ENCODE measurements around the gene ZNF559.

Gene ZNF559

GRCh38 chr19:9352505-9352904 is 28.5 kb downstream of the ZNF559 start:
- H3K9me3 ChIP-seq (ENCODE audit: severe bottlenecking), result peaks cover 2% of the 10 kb centered on the region
- no peak for TF ChIP-seq CTCF (IDR thresholded peaks at IDR 0.05; ENCODE audit: poor library complexity, severe bottlenecking)
- ATAC-seq (ENCODE audit: low read depth), result no peak
- no peak for DNase-seq (ENCODE audit: low spot score)
- no peak overlapping the region for H3K4me3 ChIP-seq (ENCODE audit: severe bottlenecking)
- no peaks in the 10 kb centered on the region for H3K27me3 ChIP-seq (ENCODE audit: insufficient read depth, poor library complexity, severe bottlenecking)
- H3K27ac ChIP-seq (ENCODE audit: poor library complexity, severe bottlenecking), result no peak overlapping the region
- H3K36me3 ChIP-seq (ENCODE audit: low read depth), result no peaks in the 10 kb centered on the region
- H3K4me1 ChIP-seq (ENCODE audit: insufficient read depth, poor library complexity, severe bottlenecking), result no peaks in the 10 kb centered on the region

- TF ChIP-seq CTCF (IDR thresholded peaks at IDR 0.05; ENCODE audit: poor library complexity, severe bottlenecking), result no peak
- Histone ChIP-seq H3K4me3 (ENCODE audit: severe bottlenecking) (no peak overlapping the region), H3K36me3 (ENCODE audit: low read depth) (no peaks in the 10 kb centered on the region), H3K9me3 (ENCODE audit: severe bottlenecking) (peaks cover 2% of the 10 kb centered on the region), H3K27ac (ENCODE audit: poor library complexity, severe bottlenecking) (no peak overlapping the region), H3K27me3 (ENCODE audit: insufficient read depth, poor library complexity, severe bottlenecking) (no peaks in the 10 kb centered on the region), H3K4me1 (ENCODE audit: insufficient read depth, poor library complexity, severe bottlenecking) (no peaks in the 10 kb centered on the region)
- no peak for DNase-seq (ENCODE audit: low spot score)
- no peak for ATAC-seq (ENCODE audit: low read depth)
Observed at GRCh38 chr19:9353011-9353410, 29.0 kb downstream of the ZNF559 start.

GRCh38 chr19:9354651-9355050 is 30.7 kb downstream of the ZNF559 start:
- TF ChIP-seq CTCF (IDR thresholded peaks at IDR 0.05; ENCODE audit: poor library complexity, severe bottlenecking), result no peak
- no peak for ATAC-seq (ENCODE audit: low read depth)
- H3K9me3 ChIP-seq (ENCODE audit: severe bottlenecking), result no peaks in the 10 kb centered on the region

GRCh38 chr19:9362905-9363304 is 38.9 kb downstream of the ZNF559 start, which contains the start of gene ZNF177:
ZNF177 (plus strand) TSS chr19:9363013; CDS start chr19:9378312, 15,299 bp downstream.
- DNase-seq (ENCODE audit: low spot score), result peak; percentile 54
- TF ChIP-seq CTCF (IDR thresholded peaks at IDR 0.05; ENCODE audit: poor library complexity, severe bottlenecking), result no peak
- H3K9me3 ChIP-seq (ENCODE audit: severe bottlenecking), result peaks cover 2% of the 10 kb centered on the region
- no peaks in the 10 kb centered on the region for H3K27me3 ChIP-seq (ENCODE audit: insufficient read depth, poor library complexity, severe bottlenecking)
- peak within 1 kb of the TSS; percentile 31 for H3K4me3 ChIP-seq (ENCODE audit: severe bottlenecking)
- no peaks in the 10 kb centered on the region for H3K4me1 ChIP-seq (ENCODE audit: insufficient read depth, poor library complexity, severe bottlenecking)
- H3K36me3 ChIP-seq (ENCODE audit: low read depth), result no peaks in the 10 kb centered on the region
- ATAC-seq (ENCODE audit: low read depth), result peak; percentile 64
- no peak within 1 kb of the TSS for H3K27ac ChIP-seq (ENCODE audit: poor library complexity, severe bottlenecking)

More at GRCh38 chr19:9354651-9355050, 30.7 kb downstream of the ZNF559 start:
- Histone ChIP-seq H3K36me3 (ENCODE audit: low read depth) (no peaks in the 10 kb centered on the region), H3K27ac (ENCODE audit: poor library complexity, severe bottlenecking) (no peak overlapping the region), H3K27me3 (ENCODE audit: insufficient read depth, poor library complexity, severe bottlenecking) (no peaks in the 10 kb centered on the region), H3K4me1 (ENCODE audit: insufficient read depth, poor library complexity, severe bottlenecking) (no peaks in the 10 kb centered on the region), H3K4me3 (ENCODE audit: severe bottlenecking) (no peak overlapping the region)
- no peak for DNase-seq (ENCODE audit: low spot score)

GRCh38 chr19:9370738-9371619 is 47.0 kb downstream of the ZNF559 start:
- H3K27me3 ChIP-seq (ENCODE audit: insufficient read depth, poor library complexity, severe bottlenecking), result no peaks in the 10 kb centered on the region
- no peak for ATAC-seq (ENCODE audit: low read depth)
- H3K9me3 ChIP-seq (ENCODE audit: severe bottlenecking), result peaks cover 7% of the 10 kb centered on the region
- no peak overlapping the region for H3K27ac ChIP-seq (ENCODE audit: poor library complexity, severe bottlenecking)
- no peaks in the 10 kb centered on the region for H3K4me1 ChIP-seq (ENCODE audit: insufficient read depth, poor library complexity, severe bottlenecking)
- no peak for DNase-seq (ENCODE audit: low spot score)
- H3K4me3 ChIP-seq (ENCODE audit: severe bottlenecking), result no peak overlapping the region
- TF ChIP-seq CTCF (IDR thresholded peaks at IDR 0.05; ENCODE audit: poor library complexity, severe bottlenecking), result no peak
- no peaks in the 10 kb centered on the region for H3K36me3 ChIP-seq (ENCODE audit: low read depth)

Measured in RWPE2 (cell line).